ENCODE measurements around the gene PLEKHA4. TPM values are rescaled to one million over a fixed set of nuclear protein-coding genes. Genes with fewer than 3 reads are reported as not detected.

Gene PLEKHA4
- total and polyA plus RNA-seq, 9 of the 15 experiments (the other 6 are each of a cell fraction or from before 2014, with no cell fraction given), result 0.07 to 30.8 (median 11.4) TPM

DNA sequence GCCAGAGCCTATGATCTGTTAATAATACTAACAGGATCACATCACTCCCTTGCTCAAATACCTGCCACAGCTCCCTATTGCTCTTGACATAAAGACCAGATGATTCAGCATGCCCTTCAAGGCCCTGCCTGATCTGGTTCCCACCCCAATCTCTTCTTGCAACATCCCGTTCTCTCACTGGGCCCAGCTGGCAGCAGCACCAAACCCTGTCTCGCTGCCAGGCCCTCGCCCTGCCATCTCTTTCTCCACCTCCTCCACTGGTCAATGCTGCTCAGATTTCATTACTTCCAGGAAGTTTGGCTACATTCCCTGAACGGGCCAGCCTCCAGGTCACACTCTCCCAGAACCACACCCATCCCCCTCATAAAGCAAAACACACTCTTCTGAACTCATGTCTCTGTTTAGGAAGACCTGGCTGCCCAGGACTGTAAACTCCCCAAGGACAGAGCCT is 49.0 kb downstream of the PLEKHA4 start:
- Histone ChIP-seq H3K9me1 (ENCODE audit: control insufficient read depth, insufficient read depth, low read length) (no peaks in the 10 kb centered on the region), H2AFZ (ENCODE audit: low read depth, low read length) (peak overlapping the region; percentile 39; the same call in 1 of the 2 replicates), H3K4me3 (no peak overlapping the region), H3K27me3 (ENCODE audit: control insufficient read depth in 2 of 2, insufficient read depth in 2 of 2, low read length in 2 of 2) (no peaks in the 10 kb centered on the region), H4K20me1 (replicated peaks; ENCODE audit: control insufficient read depth, insufficient read depth, low read length) (no peaks in the 10 kb centered on the region), H3K4me1 (replicated peaks in 1 of 2; ENCODE audit: control insufficient read depth in 2 of 2, insufficient read depth in 2 of 2, low read length in 2 of 2) (peaks cover 3 to 14% of the 10 kb centered on the region in 2 experiments; a peak in 3 of 5 replicates), H3K9me3 (replicated peaks; ENCODE audit: control insufficient read depth, insufficient read depth, low read depth, low read length) (peaks cover 3% of the 10 kb centered on the region; the same call in 1 of the 2 replicates), H3K9ac (ENCODE audit: insufficient read depth in 1 of 2, low read depth in 2 of 2, low read length in 2 of 2) (peak overlapping the region in 1 of 2 experiments; percentile 10; a peak in 1 of 4 replicates), H3K79me2 (ENCODE audit: control insufficient read depth, insufficient read depth, low read length) (no peaks in the 10 kb centered on the region), H3K27ac (ENCODE audit: extremely low read depth, low read depth, low read length) (no peak overlapping the region), H3K36me3 (ENCODE audit: control insufficient read depth, insufficient read depth, low read length) (no peaks in the 10 kb centered on the region), H3K4me2 (ENCODE audit: insufficient read depth, low read length) (no peak overlapping the region)
- peak; percentile 76 for FAIRE-seq
- POLR2A ChIA-PET, result interaction anchor here (0.6 to 0.7 kb wide), 2 partner anchors 16 to 23 kb away, joined by 4 read pairs; no protein-coding TSS in a partner anchor
- intact Hi-C loops (cut with micrococcal nuclease) (no loop called here), in situ Hi-C loops (cut with MboI) (no loop called here)
- CTCF ChIA-PET (ENCODE audit: low intra/inter-chr PET ratio), result no interaction called here
- no TSS peak for BruUV-seq (replicated peaks)
- peak in 2 of 4 experiments; percentile 11 to 47 for DNase-seq (ENCODE audit: extremely low read depth in 1 of 4, low spot score in 3 of 4)
- ATAC-seq, result peak; percentile 51
- WGBS (ENCODE audit: insufficient coverage, low coverage, missing lambda C conversion rate), result 10% methylated on average over 4 of the region's 4 CpGs
- TF ChIP-seq MEF2D (tag; conservative IDR thresholded peaks at IDR 0.05; ENCODE audit: low read depth) (no peak), CTBP1 (IDR thresholded peaks at IDR 0.05; ENCODE audit: borderline replicate concordance) (peak; percentile 22; the same call in 1 of the 2 replicates), SRSF3 (IDR thresholded peaks at IDR 0.05; ENCODE audit: insufficient read depth, low read length) (no peak), CSDE1 (IDR thresholded peaks at IDR 0.05) (no peak), RCOR1 (IDR thresholded peaks at IDR 0.05; ENCODE audit: borderline replicate concordance in 1 of 2, low read depth in 2 of 2, low read length in 2 of 2) (peak in 1 of 2 experiments; percentile 82; a peak in 1 of 4 replicates), ZNF668 (CRISPR knock-in tag; IDR thresholded peaks at IDR 0.05) (no peak), KDM1A (IDR thresholded peaks at IDR 0.05) (peak; percentile 74 to 87; a peak in 3 of 4 replicates), NFIC (IDR thresholded peaks at IDR 0.05) (0 out of 2 replicates have a peak, but pooled peaks have one; percentile 29), NFE2 (IDR thresholded peaks at IDR 0.05; ENCODE audit: low read depth) (peak; percentile 39; the same call in 1 of the 2 replicates), C11orf30 (IDR thresholded peaks at IDR 0.05; ENCODE audit: low read depth) (peak; percentile 20; the same call in 1 of the 2 replicates), ZNF212 (CRISPR knock-in tag; IDR thresholded peaks at IDR 0.05) (no peak), MAFF (IDR thresholded peaks at IDR 0.05; ENCODE audit: low read length) (no peak), ZFP36 (IDR thresholded peaks at IDR 0.05; ENCODE audit: low read depth, low read length, partially characterized antibody) (peak; percentile 77), CEBPG (CRISPR knock-in tag; IDR thresholded peaks at IDR 0.05) (no peak), CEBPG (tag; conservative IDR thresholded peaks at IDR 0.05 in 1 of 2, IDR thresholded peaks at IDR 0.05 in 1 of 2) (peak in 1 of 2 experiments; percentile 22; a peak in 1 of 4 replicates), NR2F6 (CRISPR knock-in tag; IDR thresholded peaks at IDR 0.05) (no peak), SIN3B (IDR thresholded peaks at IDR 0.05; ENCODE audit: low read depth) (no peak), PPARD (CRISPR knock-in tag; IDR thresholded peaks at IDR 0.05) (no peak), CEBPB (tag; IDR thresholded peaks at IDR 0.05) (peak; percentile 59), ZNF232 (CRISPR knock-in tag; IDR thresholded peaks at IDR 0.05) (no peak)
- TF ChIP-seq, protein P1, sequence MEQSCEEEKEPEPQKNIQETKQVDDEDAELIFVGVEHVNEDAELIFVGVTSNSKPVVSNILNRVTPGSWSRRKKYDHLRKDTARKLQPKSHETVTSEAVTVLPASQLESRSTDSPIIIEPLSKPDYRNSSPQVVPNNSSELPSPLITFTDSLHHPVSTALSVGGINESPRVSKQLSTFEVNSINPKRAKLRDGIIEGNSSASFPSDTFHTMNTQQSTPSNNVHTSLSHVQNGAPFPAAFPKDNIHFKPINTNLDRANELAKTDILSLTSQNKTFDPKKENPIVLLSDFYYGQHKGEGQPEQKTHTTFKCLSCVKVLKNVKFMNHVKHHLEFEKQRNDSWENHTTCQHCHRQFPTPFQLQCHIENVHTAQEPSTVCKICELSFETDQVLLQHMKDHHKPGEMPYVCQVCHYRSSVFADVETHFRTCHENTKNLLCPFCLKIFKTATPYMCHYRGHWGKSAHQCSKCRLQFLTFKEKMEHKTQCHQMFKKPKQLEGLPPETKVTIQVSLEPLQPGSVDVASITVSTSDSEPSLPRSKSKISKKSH (CRISPR knock-in tag; IDR thresholded peaks at IDR 0.05), result no peak
- TF ChIP-seq, protein P2, sequence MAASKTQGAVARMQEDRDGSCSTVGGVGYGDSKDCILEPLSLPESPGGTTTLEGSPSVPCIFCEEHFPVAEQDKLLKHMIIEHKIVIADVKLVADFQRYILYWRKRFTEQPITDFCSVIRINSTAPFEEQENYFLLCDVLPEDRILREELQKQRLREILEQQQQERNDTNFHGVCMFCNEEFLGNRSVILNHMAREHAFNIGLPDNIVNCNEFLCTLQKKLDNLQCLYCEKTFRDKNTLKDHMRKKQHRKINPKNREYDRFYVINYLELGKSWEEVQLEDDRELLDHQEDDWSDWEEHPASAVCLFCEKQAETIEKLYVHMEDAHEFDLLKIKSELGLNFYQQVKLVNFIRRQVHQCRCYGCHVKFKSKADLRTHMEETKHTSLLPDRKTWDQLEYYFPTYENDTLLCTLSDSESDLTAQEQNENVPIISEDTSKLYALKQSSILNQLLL (CRISPR knock-in tag; IDR thresholded peaks at IDR 0.05; ENCODE audit: borderline replicate concordance), result no peak
